ENCODE measurements around the gene ESD.
"Not testable (repeated sequence)": the region's sequence is repeated elsewhere in the genome, so short reads cannot be mapped to it uniquely, and the experiment has no call there.

The ESD gene

DNA sequence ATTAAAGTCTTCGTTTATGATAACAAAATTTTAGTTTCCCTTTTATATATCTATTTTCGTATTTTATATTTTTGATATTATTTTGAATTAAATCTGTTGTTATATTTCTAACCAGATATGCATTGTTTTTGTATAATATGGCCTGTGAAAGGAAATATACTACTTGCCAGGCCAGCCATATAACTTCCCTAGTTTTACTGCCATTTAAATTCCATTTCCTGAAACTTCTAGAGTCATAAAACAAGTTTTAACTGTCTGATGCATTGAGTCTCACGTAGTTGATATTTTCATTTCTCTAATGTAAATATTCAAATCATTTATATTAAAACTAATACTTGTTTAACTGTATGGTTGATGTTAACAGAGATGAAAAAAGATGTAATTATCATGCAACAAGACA is 13.5 kb downstream of the ESD start:
- DNase-seq: no peak

DNA sequence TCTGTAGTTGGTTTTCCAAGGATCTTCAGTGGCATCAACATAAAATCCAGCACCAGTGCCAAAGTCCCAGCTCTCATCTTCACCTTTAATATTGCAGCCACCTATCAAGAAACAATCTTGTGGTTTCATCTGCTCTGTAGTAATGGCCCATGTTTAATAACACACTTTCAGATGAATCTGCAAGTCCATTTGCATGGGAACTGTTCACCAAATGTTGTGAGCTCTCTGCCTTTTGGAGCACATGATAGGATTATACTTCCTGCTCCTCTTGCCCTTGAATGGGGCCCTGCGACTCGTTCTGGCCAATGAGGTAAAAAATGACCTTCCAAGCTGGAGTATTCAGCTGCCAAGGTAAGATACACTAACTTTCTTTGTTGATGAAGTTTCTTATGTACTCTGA is 14.3 kb downstream of the ESD start:
- no peak for DNase-seq

DNA sequence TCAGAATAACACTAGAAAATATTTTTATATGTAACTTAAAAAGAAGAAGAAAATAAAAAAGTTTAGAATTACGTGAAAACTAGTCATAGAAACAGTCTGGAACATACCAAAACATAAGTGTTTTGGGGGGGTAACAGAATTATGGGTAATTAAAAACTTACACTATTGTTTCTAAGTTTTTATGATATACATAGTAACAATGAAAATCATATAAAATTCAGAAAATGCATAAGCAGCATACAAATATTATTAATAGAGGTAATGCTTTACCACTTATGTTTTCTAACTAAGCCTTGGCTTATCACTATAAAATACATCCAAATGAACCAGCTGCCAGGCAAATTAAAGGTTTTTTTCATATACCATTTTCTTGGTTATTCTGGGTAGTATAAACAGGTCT is 14.9 kb downstream of the ESD start:
- DNase-seq: no peak

DNA sequence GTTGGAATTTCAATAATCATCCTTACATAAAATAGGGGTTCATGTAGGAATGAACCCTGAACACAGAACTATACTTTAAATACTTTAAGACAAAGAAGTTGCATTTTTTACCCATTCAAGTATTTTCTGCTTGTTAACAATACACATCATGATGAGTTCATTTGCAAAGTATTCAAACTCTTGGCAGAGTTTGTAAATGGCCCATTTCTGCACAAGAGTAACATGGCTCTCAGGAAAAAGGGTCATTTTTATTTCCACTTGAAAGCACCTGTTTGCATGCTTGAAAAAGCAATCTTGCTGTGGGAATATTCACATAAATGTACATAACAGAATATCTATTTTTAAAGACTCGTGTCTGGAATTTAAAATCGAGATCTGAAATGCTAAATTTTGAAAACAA is 18.1 kb downstream of the ESD start:
- DNase-seq: no peak

DNA sequence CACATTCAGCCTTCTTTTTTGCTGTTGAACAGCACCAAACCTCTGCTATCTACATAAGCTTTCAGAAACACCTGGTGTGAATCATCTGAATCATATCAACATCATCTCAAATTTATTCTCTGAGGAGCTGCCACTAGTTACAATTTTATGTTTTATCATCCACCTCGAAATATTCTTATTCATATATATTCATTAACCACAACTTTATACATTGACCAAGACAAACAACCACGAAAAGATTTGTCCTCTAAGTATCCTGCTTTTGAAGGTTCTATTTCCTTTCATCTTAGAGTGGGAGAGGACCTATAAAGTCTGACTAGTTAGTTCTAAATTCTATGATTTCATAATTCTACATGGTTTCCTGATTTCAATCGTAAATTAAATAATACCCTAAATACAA is 18.9 kb downstream of the ESD start:
- DNase-seq: no peak

DNA sequence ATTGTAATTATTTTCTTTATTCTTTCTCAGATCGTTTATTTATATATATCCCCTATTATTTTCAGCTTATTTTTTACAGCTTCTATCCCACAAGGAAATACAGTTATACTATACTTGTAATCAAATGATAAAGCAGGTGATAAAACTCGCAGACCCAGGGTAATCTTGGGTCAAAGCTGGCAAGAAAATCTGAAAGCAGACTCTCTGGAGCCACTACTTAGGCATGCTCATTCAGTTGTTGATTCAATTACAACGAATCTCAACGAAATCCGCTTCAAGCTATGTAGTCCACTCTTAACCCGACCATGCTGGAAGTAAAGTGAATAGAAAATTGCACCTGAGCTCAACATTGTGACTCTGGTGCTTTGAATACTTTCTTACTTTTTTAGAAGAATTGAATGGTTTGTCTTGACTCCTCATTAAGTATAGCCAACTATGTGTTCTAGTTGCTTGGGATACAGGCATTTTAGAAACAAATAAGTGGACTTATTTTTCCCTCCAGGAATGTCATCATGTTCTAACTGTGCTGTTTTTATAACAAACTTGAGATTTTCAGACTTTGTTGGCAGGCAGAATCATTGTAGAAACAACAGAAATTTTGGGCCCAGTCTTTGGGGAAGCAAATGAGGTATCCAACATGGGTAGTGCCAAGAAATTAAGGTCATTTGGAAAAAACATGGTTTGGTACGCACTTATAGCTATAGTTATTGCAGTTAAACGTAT is 21.4 kb downstream of the ESD start:
- no peak for DNase-seq

DNA sequence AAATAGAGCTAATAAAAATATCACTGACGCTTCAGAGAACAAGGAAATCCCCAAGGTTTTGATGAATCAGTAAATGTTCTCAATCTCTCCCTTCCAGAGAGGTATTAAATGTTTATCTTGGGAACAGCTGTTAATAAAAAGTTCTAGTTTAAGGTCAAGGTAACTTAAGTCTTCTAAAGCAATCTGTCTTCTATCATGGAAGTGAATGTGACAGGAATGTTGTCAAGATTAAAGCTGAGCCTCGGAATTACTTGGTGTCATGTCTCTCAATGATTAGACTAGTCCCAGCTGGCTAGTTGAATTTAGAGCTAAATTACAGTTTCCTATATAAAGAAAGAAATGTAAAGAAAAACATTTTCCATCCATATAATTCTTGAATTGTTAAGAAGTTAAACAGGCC is 23.4 kb downstream of the ESD start:
- DNase-seq: no peak

DNA sequence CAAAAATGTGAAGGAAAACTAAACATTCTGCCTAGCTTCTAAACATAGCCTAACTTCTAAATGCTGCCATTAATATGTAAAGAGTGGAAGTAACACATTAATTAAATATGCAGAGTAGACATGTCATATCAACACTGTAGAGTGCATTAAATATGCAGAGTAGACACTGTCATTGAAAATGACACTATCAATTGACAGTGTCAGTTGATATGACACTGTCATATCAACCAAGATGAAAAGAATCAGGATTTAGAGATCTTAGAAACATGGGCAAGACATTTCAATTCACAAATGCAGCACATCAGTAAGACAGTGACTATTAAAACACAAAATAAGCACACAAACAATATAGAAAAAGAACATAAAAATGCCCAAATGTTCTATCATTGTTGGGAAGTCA is 25.3 kb downstream of the ESD start:
- DNase-seq: no peak

DNA sequence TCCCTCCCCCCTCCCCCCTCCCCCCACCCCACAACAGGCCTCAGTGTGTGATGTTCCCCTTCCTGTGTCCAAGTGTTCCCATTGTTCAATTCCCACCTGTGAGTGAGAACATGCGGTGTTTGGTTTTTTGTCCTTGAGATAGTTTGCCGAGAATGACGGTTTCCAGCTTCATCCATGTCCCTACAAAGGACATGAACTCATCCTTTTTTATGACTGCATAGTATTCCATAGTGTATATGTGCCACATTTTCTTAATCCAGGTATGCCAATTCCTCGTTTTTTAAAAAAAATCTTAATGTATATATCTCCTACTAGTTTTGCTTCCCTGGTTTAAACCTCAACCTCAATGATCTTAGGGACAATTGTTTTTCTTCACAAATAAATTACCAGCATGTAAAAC is 27.0 kb downstream of the ESD start:
- DNase-seq: not testable (repeated sequence)

DNA sequence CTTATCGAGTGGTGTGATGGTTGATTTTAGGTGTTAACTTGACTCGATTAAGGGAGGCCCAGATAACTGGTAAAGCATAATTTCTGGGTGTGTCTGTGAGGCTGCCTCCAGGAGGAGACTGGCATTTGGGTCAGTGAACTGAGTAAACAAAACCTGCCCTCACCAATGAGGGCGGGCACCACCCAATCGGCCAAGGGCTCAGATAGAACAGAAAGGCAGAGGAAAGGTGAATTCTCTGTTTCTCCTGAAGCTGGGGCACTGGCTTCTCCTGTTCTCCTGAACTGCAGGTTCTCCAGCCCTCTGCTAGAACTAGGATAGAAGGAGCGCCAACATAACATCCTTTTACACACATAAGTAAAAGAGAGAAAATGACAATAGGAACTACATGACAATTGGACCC is 35.1 kb downstream of the ESD start:
- no peak for DNase-seq

DNA sequence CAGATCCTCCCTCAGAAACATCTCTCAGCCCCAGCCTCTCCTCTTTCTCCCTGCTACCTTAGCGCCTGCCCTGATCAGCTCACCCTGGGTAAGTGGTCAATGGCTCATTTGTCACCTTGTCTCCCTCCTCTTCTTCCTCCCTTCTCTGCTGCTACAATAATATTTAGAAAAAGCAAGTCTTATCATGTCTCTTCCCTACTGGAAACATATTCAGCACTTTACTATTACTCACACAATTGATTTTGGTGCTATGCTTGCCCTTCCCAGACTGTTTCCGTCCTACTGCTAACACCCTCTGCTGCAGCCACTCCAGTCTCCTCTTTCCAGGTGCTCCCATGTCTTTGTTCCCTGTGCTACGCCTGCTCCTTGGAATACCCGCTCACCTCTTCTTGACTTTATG is 35.8 kb downstream of the ESD start:
- DNase-seq: no peak

DNA sequence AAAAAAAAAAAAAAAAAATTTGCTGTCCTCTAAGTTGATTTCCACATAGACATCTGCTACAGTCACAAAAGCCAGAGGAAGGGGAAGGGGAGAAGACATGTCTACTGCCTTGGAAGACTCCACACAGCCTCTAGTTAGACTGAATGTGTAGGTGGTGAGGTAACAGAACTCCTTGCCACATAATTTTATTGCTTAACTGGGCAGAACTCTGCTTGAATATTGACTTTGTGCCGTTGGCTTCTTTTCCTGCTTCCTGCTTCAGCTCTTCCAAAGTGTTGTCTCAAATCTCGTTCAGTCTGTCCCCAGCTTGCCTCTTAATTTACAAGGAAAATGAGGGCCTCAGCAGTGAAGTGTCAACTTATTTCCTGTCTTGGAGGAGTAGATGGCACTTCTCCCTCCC is 37.1 kb downstream of the ESD start:
- DNase-seq: no peak

DNA sequence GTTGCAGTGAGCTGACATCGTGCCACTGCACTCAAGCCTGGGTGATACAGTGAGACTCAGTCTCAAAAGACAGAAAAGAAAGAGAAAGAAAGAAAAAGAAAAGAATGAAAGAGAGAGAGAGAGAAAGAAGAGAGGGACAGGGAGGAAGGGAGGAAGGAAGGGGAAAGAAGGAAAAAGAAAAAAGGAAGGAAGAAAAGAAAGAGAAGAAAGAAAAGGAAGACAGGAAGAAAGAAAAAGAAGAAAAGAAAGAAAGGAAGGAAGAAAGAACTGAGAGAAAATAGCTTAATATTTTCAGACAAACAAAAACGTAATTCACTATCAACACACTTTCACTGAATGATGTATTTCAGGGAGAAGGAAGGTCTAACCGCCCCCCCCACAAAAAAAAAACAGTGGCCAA is 39.3 kb downstream of the ESD start:
- DNase-seq: no peak

DNA sequence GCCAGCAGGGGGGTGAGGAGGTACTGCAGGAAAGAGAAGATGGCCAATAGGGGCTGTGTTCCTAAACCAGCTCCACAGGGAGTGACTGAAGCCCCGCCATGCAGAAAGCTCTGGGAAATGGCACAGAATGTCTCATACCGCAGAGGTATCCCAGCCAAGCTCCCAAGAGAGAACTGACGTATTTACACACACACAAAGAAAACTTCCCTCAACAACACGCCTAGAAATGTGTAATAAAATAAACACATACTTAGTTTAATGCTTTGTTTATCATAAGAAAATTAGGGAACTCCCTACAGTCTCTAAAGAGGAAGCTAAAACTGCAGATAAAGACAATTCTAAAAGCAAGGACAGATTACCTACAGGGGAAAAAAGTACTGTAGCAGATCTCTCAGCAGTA is 40.0 kb downstream of the ESD start:
- DNase-seq: no peak

DNA sequence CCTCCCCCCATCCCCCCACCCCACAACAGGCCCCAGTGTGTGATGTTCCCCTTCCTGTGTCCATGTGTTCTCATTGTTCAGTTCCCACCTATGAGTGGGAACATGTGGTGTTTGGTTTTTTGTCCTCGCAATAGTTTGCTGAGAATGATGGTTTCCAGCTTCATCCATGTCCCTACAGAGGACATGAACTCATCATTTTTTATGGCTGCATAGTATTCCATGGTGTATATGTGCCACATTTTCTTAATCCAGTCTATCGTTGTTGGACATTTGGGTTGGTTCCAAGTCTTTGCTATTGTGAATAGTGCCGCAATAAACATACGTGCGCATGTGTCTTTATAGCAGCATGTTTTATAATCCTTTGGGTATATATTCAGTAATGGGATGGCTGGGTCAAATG is 41.5 kb downstream of the ESD start:
- not testable (repeated sequence) for DNase-seq

DNA sequence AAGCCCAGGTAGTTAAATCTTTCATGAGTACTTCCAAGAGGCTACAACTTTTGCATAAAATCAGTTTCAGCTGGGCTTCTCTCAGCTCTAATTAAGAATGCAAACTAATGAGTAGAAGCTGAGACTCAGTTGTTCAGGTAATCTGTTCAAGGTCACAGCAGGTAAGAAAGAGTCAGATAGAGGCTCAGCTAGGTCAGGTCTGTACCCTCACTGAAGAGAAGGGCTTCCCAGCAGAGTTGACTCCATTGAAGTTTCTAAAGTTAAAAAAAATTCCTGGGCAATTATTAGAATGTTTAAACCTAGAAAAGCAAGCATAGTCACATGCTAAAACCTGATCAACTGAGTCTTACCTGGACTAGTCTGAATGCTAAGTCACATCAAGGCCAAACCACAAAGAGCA is 42.1 kb downstream of the ESD start:
- no peak for DNase-seq

DNA sequence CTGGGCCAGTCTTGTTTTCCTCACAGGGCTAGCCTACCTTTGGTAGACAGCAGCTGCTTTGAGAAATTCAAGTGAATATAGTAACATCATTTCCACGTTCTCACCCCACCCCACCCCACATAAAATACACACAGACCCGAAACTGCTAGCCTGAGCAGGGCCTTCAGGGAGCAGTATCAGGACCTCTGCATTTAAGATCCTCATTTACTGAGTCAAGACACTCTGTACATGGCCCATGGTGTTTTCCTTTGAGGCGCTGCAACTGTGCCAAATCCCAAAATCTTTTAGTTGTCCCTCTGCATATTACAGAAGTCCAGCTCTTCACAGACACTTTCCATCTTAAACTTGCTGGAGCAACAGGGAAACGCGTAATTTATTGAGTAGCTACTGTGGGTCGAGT is 43.0 kb downstream of the ESD start:
- no peak for DNase-seq

DNA sequence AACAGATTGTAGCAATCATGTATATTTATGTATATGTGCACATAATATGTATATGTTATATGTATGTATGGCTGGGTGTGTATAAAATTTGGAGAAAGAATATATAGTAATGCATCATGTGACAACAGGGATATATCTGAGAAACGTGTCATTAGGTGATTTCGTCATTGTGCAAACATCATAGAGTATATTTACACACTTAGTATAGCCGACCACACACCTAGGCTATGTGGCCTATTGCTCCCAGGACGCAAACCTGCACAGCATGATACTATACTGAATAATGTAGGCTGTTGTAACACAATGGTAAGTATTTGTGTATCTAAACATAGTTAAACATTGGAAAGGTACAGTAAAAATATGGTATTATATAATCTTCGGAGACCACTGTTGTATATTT is 43.8 kb downstream of the ESD start:
- no peak for DNase-seq

DNA sequence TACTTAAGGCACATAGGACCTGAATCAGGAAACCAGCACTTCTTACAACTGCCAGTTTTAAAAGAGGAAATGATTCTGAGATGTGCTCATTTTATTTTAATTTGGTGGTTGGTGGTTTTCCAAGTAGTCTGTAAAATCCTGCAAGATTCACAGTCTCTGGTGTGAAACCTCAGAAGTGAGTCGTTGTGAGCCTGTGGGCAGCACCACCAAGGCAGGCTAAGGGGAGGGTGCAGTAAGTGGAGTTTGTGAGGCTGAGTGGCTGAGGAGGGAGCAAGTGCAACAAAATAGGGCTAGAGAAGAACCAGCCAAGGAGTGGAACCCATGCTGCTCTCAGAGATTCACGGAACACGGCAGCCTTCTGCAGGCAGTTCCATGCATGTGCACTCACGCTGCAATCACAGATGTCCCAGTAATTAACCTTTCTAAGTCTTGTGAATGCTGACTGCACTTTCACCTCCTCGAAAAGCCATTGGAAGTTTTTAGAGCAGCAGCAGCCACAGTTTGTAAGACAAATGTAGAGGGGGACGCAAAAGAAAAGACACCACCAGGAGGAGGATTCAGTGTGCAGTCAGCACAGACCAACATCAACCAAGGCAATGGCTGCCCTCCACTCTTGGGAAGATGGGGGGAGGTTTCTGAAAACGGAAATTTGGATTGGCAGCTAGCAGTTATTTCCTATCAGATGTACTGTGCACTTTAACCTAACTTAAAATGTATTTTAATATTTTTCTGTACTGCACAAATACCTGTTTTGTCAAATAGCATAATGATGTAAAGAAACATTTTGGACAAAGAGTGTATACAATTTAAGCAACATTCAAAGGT is 44.9 kb downstream of the ESD start:
- peak; percentile 85 for DNase-seq

DNA sequence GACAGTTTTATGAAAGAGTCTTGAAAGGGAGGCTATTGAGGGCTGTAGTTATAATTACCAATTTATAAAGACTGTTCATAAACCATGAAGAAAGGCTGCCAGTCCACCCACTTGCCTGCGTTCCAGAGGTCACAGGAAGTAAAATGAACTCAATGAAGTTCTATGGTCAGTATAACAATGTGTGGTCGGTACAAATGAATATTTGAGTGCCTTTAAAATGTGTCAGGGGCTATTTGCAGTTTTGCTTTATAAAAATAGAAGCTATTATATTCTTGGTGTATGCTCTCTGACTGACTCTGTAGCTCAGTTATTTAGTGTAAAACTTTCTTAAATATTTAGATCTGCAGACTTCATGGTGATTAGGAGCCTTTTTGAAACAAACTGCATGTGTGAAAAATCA is 47.0 kb downstream of the ESD start:
- no peak for DNase-seq

DNA sequence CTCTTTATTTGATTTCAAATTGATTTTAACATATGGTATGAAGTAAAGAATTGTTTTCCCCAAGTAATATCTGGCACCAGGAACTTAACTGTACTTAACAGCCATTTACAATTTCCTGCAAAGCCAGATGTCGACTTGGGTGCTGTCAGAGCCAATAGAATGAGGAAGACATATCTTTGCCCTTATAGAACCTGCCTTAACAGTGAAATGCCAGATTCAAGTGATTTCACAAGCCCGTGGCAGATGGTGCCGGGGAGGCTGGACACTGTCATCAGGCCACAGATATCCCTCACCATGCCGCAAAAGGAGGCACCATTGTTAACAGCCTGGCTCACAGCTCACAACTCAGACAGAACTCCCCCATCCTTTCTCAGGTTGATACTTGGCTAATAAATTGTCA is 48.7 kb downstream of the ESD start:
- DNase-seq: no peak

DNA sequence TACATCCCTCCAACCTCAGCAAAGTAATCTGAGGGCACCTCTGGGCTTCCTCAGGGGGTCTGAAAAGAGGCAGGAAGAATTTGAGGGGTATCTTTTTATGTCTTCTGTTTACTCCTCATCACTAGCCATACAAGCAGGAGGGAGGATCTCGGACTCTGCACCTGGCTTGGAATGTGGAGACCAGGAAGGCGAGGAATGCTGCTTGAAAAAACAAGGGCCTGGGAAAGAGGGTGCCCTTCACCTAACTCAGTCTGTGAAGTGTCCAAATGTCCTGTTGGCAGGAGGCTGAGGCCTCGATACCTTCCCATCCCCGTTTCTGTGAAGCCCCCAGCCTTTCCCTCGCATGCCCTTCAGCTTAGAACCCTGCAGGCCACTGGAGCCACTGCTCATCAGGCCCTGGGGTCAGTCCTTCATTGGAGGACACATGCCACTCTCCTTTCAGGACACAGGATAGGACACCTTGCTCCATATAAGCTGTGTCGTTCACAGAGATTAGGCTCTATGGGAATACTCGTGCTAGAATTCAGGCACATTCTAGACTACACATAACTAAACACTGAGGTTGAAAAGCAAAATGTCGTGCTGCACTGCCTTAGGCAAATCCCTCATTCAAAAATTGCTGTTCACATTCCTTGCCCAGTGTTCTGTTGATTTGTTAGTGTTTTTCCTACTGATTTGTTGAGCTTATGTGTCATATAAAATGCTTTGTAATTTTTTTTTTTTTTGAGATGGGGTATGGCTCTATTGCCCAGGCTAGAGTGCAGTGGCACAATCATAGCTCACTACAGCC is 49.7 kb downstream of the ESD start:
- no peak for DNase-seq

DNA sequence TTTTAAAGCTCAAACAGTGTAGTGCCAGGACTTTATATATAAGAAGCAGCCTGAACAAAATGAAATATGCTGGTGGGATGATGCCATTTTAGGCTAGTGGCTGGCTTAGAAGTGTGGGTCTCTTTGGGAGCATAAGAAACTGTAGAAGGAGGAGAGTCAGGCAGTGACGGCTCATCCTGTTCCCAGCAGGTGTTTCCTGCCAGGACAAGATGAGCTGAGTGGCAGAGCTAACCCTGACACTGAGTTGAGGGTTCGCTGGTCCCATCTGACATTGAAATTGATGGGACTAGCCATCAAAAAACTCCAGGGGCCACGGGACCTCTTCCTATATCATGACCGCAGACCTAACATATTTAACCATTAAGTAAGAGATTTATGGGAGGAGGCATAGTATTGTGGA is 51.3 kb downstream of the ESD start:
- DNase-seq: no peak

DNA sequence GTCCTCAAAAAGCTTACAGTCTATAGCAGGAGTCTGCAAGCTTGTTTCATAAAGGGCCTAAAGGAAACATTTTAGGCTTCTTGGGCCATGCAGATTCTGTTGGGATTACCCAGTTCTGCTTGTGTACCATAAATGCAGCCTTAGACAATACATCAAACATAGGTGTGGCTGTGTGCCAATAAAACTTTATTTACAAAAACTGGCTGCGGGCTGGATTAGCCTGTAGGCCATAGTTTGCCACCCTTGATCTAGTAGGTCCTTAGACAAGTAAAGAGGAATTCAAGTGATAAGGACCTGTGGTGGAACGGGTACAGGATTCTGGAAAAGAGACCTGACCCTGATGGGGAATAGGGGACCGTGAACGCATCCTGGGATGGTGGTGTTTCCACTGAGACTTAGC is 51.9 kb downstream of the ESD start:
- no peak for DNase-seq
